Stimulated activated CD8-positive, alpha-beta memory T cell treated with anti-CD3 and anti-CD28 coated beads, Interleukin-12 subunit alpha, Interleukin-12 subunit beta, amount 100 ng/mL, for 1 hour (primary cell): ENCODE measurements around the gene PLAGL2.
"Not testable (repeated sequence)": the region's sequence is repeated elsewhere in the genome, so short reads cannot be mapped to it uniquely, and the experiment has no call there.

Experiments
- DNase-seq: peaks from one replicate; pipeline ENCODE4 v3.0.0-alpha.2; 2020; ENCODE audit warnings: low read depth

The PLAGL2 gene

DNA sequence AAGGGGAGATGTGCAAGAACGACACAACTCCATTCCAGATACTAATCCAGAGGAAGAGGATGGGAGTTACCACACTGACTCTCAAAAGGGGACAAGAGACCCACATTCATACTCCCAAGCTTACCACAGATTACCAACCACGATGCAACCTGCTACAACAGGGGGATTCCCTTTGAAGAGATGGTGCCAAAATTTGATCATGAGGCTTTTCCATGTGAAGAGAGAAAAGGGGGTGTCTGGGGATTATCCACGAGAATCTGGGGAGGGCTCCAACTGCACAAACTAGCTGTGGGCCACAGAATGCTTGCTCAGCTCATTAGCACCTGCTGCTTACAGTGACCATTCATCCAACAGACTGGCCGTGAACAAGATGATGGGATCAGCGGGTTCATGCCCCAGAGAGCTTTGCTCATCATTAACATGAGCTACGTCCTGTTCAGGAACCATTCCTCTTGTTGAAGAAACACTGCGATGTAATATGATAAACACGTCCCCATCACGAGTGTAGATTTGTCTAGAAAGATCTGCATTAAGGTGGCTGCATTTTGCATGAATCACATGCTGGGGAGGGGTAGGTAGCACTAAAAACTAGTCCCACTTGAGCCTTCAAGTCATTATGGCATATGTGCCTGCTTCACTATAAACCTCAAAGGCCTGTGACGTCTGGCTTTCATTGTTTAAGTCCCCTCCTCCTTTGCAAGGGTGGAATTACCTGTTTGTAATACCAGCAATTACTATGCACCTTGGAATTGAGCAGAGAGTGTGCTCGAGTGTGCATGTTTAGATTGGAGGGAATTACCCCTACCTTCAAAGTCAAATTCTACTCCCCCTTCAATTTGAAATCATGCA, 4.0 kb downstream of the PLAGL2 start:
- DNase-seq: no peak

DNA sequence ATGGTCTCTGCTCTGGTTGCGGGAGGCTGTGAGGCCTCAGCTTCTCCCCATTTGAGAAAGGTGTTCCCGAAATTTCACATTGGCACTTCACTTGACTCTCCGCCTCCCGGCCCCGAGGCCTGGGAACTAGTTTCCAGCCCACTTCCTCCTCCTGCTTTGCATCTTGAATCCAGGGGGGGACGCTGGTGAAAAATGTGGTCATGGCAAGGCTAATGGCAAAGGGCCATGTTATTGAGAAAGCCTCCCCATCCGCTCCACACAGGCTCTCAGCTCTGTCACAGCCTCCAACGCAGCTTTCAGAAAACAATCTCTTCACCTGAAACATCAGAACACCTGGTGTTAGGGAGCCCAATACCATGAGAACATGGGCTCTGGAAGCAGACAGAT, 5.6 kb downstream of the PLAGL2 start:
- no peak for DNase-seq

DNA sequence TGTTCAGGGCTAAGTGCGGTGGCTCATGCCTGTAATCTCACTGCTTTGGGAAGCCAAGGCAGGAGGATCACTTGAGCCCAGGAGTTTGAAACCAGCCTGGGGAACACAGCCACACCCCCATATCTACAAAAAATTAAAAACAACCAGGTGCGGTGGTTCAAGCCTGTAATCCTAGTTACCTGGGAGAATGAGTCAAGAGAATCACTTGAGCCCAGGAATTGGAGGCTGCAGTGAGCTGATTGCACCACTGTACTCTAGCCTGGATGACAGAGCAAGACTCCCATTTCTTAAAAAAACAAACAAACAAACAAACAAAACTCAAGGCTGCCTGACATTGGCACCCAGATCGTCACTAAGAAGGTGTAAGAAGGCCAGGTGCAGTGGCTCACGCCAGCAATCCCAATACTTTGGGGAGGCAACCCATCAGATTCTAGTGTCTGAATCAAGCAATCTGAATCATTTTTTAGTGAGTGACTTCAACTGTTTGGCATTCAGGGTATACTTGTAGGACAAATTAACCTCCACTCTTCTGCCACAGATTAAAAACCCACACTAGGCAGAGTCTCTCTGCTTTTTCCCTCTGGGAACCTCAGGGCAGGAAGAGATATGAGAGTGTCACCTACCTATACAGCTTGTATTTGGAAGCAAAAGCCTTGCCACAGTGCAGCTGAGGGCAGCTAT, 6.1 kb downstream of the PLAGL2 start:
- DNase-seq: no peak

DNA sequence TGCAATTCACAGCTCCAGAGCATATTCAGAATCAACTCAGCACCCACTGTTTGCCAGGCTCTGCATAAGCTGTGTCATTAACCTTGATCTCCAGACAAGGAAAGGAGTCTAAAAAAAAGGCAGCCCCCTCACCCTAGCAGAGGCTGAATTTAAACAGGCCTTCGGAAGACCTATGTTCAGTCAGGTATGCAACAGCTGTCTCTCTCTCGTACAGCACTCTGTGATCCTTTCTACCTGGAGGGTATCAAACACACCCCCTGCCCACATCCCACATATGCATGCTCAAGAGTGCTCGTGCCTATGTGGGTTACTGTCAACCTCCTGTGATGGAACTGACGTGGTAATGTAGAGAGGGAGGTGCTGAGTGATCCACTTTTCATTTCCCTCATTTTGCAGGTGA, 8.5 kb downstream of the PLAGL2 start:
- DNase-seq: no peak

DNA sequence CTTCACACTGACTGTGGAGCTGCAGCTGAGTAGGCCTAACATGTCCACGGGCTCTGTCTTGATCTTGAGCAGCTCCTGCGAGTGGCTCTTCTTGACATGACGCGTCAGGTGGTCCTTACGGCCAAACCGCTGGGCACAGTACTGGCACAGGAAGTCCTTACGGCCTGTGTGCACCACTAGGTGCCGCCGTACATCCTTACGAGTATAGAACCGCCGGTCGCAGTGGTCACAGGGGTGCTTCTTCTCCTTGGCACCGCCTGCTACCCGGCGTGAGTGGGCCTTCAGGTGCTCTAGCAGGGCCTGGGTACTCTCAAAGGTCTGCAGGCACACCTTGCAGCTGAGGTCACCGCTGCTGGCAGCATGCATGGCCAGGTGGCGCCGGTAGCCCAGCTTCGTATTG, 10.4 kb downstream of the PLAGL2 start:
- DNase-seq: not testable (repeated sequence)

DNA sequence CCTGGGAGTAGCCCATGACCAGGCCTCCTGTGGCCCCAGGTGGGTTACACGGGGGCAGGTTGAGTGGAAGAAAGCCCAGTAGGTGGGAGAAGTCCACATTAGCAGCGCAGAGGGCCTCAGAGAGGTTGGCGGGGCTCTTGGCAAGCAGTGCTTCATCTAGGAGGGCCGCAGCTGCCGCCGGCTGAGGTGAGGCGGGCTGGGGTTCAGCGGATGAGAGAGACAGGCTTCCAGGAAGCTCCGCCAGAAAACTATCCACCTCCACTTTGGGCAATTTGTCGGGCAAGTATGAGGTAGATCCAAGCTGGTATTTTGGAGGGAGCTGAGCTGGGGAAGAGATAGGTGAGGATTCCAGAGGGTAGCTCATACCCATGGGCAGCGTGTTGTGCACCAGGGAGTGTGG, 10.9 kb downstream of the PLAGL2 start:
- DNase-seq: not testable (repeated sequence)

DNA sequence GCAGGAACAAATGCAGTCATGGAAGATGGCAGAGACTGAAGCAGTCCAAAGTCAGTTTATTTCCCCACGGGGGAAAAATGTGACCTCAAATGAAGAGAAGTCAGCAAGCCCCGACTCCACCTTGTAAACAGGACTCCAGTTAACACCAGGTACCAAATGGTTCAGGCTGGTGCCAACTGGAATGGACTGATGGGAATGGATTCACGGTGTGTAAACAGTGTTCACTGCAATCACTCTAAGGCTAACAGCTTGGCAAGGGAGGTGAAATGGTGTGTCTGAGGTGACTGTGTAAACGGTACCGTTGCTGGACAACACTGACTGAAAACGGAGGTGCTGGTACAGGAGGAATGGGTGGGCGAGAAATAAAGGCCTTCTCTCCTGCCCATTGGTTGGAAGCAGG, 12.0 kb downstream of the PLAGL2 start:
- DNase-seq: no peak

DNA sequence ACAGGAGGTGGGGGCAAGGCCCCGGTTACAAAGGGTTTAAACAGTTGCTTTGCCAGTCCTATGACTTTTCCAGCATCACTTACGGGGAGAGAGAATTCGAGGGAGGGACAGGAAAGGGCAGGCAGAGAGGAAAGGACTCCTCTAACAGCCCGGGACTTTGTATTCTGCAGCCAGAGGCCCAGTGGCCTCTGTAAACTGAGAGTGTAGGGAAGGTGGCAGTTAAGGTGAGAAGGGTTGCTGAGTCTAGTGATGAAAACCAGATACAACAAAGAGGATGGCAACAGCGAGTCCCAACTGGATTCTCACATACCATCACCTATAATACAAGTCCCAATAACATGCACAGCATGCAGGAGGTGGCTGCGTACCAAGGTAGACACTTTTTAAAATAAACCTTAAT, 13.5 kb downstream of the PLAGL2 start:
- DNase-seq: no peak

DNA sequence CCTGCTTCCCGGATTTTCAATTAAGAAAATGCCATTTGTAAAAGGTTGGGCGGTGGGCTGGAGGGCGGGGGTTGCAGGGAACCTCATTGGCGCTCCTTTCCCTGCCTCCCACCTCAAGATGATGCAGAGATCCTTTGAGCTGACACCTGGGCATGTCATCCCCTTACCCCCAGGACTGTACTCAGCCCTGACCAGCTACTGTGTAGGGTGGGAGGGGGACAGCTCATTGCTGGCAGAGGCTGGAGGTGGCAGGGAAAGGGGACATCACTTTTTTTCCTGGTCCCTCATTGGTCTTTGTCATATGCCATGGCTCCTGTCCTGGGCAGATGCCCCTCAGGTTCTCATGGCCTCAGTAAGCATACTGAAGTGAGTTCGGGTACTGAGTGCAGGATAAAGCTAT, 14.2 kb downstream of the PLAGL2 start:
- DNase-seq: not testable (repeated sequence)

GRCh38 chr20:32192698-32193097, 14.8 kb downstream of the PLAGL2 start:
- DNase-seq: no peak

DNA sequence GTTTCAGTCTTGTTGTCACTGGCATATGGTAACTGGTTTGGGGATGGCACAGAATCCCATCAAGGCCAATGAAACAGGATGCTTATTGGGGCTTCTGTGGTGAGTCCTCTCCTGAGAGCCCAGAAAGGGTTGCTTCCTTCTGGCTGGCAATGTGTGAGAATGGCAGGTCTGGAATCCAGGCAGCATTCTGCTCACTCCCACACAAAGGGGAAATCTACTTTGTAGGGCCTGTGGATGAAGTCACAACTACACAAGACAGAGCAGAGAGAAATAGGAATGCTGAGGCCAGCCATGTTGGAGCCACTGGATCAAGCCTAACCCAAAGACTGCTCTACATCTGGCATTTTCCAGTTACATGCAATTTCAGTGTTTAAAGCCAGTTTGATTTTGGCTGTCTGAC, 15.7 kb downstream of the PLAGL2 start:
- no peak for DNase-seq

- DNase-seq: no peak
Measured at GRCh38 chr20:32191422-32191821, 16.1 kb downstream of the PLAGL2 start.

DNA sequence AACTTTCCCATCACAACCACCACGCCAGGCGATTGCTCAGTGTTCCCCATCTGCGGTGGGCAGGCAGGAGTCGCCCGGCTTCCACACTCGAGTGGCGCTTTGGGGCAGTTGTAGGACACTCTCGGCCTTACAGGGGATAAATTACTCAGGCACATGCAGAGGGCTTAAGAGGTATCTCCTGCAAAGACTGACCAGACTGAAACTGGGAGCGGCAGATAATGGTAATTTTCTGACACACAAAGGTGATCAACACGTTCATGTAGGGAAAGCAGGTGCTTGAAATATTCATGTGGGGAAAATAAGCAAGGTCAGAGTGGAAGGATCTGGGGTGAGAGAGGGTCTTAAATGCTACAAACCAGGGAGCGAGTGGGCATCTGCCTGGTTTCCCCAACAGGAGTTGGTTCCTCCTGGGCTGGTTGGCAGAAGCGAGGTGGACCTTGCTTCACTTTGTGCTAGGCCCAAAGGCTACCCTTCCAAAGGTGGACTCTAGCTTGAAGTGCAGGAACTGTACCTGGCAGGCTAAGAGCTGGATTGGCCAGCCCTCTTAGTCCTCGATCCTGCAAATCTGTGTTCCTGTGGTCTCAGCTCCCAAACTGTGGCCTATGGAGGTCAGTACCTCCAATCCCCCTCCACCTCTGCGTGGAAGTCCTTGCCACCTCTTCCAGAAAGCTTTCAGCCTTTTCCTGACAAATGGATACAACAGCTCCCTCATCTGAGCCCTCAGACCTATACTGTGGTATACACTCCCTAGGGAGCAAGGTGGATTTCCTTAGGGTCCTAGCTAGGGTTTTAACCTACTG, 16.7 kb downstream of the PLAGL2 start:
- DNase-seq: no peak

GRCh38 chr20:32189691-32190615, 17.6 kb downstream of the PLAGL2 start:
- DNase-seq: peak; percentile 8

DNA sequence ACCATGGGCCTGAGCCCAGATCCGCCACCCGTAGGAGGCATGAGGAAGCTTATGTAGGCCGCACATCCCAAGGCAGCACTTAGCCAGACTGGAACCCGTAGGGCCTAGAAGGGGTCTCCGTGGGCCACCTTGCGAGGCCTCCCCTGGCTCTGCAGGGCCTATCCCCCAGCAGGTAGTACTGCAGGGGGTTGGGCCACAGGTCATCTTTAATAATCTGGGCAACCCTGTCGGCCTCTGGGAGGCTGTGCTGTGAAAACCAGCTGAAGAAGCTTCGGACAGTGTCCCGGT, 18.5 kb downstream of the PLAGL2 start:
- no peak for DNase-seq

DNA sequence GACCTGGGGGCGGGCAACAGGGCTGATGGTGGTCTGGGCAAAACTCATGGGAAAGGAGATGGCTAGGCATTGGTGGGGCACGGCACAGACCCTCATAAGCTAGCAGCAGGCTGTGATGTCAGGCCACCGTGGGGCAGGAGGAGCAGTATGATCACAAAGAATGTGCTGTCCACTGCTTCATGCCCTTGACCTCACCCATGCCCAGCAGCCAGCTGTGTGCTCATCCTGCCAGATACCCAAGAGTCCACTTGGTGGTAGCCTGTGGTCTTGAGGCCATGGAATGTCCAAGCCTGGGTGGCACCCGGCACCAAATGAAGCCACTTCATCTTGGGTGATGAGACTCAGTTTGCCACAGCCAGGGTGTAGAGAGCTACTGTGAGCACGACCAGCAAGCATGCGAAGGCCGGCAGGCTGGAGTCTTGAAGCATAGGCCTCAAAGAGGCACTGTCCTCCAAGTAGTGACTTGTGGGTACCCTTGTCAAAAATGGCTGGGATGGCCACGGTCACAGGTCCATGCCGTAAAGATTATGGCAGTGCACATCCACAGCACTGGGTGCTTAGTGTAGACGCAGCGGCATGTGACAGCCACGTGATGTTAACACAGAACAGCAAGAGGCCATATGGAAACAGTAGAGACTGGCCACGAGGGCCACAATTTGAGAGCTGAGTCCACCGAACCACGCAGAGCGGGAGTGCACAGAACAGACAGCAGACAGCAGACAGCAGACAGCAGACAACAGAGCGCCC, 19.0 kb downstream of the PLAGL2 start:
- no peak for DNase-seq

GRCh38 chr20:32186506-32186905, 21.0 kb downstream of the PLAGL2 start:
- no peak for DNase-seq

DNA sequence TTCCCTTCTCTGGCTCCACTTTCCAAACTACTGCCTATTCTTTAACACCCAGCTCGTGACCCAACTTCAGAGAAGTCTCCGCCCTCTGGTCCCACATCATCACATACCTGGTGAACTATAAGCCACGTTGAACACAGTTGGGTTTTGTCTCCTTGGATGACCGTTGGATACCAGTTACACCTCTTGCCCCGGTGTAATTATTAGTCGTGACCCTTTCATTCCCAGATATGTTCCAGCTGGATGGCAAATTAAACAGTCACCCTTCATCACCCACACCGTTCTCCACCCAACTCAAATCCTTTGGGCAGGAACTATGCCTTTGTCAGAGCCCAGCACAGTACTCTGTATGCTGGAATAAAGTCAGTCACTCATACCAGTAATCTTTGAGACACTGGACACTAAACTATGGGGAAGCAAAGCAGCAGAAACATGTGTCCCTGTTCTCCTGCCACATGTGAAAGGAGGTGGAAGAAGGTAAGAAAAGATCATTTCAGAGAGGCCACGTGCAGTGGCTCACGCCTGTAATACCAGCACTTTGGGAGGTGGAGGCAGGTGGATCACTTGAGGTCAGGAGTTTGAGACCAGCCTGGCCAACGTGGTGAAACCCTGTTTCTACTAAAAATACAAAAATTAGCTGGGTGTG, 22.5 kb downstream of the PLAGL2 start:
- no peak for DNase-seq

- no peak for DNase-seq
Measured at GRCh38 chr20:32183947-32184635, 23.5 kb downstream of the PLAGL2 start.

GRCh38 chr20:32181606-32182005, 25.9 kb downstream of the PLAGL2 start:
- no peak for DNase-seq
